IMR-90 (cell line): ENCODE measurements around the gene FRK. TPM values are rescaled to one million over a fixed set of nuclear protein-coding genes. Genes with fewer than 3 reads are reported as not detected.

Experiments used
- ATAC-seq: fragments of 200-7000 bp; cut with Tn5 transposase; 2 replicates; pipeline ENCODE4 v1.9.1; 2020; ENCODE audit warnings: low read depth, mild to moderate bottlenecking, moderate library complexity
- BruUV-seq: library from RNA; stranded (reverse); fragments of 400-500 nt; replicated peaks from 2 replicates; lab custom pipeline; 2021; lab: Mats Ljungman, UMichigan
- CTCF ChIA-PET: fragments of 300-600 bp; formaldehyde crosslinking; extraction: SDS; loops from one replicate; lab custom pipeline; 2021; ENCODE audit warnings: antibody characterized with exemption; lab: Yijun Ruan, JAX
- POLR2A ChIA-PET: fragments of 300-600 bp; sonication (Branson Sonifier 250); formaldehyde crosslinking; loops from one replicate; lab custom pipeline; 2022; ENCODE audit warnings: antibody characterized with exemption; ENCODE audit not compliant: unreplicated experiment; lab: Charles Lee
- DNase-seq: peaks from one replicate; pipeline ENCODE4 v3.0.0; 2013
- H2AFZ ChIP-seq: replicated peaks from 2 replicates; pipeline ENCODE3; 2013; ENCODE audit warnings: low read length, mild to moderate bottlenecking; ENCODE audit not compliant: poor library complexity
- H2AK5ac ChIP-seq: 2 replicates; pipeline ENCODE4 v1.6.1; 2013; ENCODE audit warnings: low read depth, low read length, inconsistent platforms
- H2AK9ac ChIP-seq: replicated peaks from 2 replicates; pipeline ENCODE3; 2013; ENCODE audit warnings: mild to moderate bottlenecking, low read depth, low read length, moderate library complexity; ENCODE audit not compliant: poor library complexity
- H2BK120ac ChIP-seq: 2 replicates; pipeline ENCODE4 v1.6.1; 2013; ENCODE audit warnings: low read depth, low read length, inconsistent platforms
- H2BK15ac ChIP-seq: 3 replicates; pipeline ENCODE4 v1.6.1; 2013; ENCODE audit warnings: low read depth, low read length, inconsistent platforms
- H2BK20ac ChIP-seq: 2 replicates; pipeline ENCODE4 v1.6.1; 2013; ENCODE audit warnings: low read depth, mild to moderate bottlenecking, inconsistent platforms, low read length, moderate library complexity
- H2BK5ac ChIP-seq: 2 replicates; pipeline ENCODE4 v1.6.1; 2013; ENCODE audit warnings: mild to moderate bottlenecking, low read depth, low read length, inconsistent platforms; ENCODE audit not compliant: poor library complexity, severe bottlenecking
- H3K14ac ChIP-seq: replicated peaks from 2 replicates; pipeline ENCODE4 v1.6.1; 2013; ENCODE audit warnings: low read depth, low read length, inconsistent platforms
- H3K18ac ChIP-seq: 2 replicates; pipeline ENCODE4 v1.6.1; 2013; ENCODE audit warnings: low read depth, low read length, control low read depth
- H3K23ac ChIP-seq: 2 replicates; pipeline ENCODE4 v1.6.1; 2013; ENCODE audit warnings: low read depth, low read length, inconsistent platforms
- H3K27ac ChIP-seq: 2 replicates; pipeline ENCODE4 v1.5.1; 2013; ENCODE audit warnings: mild to moderate bottlenecking, control low read depth, low read length; ENCODE audit not compliant: insufficient read depth
- H3K27me3 ChIP-seq: 2 replicates; pipeline ENCODE4 v1.6.1; 2013; ENCODE audit warnings: low read length; ENCODE audit not compliant: control insufficient read depth, insufficient read depth
- H3K36me3 ChIP-seq: 2 replicates; pipeline ENCODE4 v1.6.1; 2013; ENCODE audit warnings: low read length, mixed read lengths; ENCODE audit not compliant: control insufficient read depth, insufficient read depth
- H3K4ac ChIP-seq: 2 replicates; pipeline ENCODE4 v1.6.1; 2013; ENCODE audit warnings: low read depth, low read length, inconsistent platforms
- H3K4me1 ChIP-seq: 2 replicates; pipeline ENCODE4 v1.6.1; 2013; ENCODE audit warnings: low read length, mixed read lengths; ENCODE audit not compliant: control insufficient read depth, insufficient read depth
- H3K4me2 ChIP-seq: 2 replicates; pipeline ENCODE4 v1.6.1; 2013; ENCODE audit warnings: low read depth, mild to moderate bottlenecking, control low read depth, low read length, moderate library complexity
- H3K4me3 ChIP-seq: 2 replicates; pipeline ENCODE4 v1.5.1; 2013; ENCODE audit warnings: low read depth, mild to moderate bottlenecking, control low read depth, low read length, moderate library complexity; ENCODE audit not compliant: insufficient read depth
- H3K56ac ChIP-seq: 2 replicates; pipeline ENCODE4 v1.6.1; 2013; ENCODE audit warnings: low read length, inconsistent platforms; ENCODE audit not compliant: insufficient read depth; ENCODE audit errors: extremely low read depth
- H3K79me1 ChIP-seq, 2 experiments: 2 replicates each; pipeline ENCODE4 v1.6.1; 2013; ENCODE audit warnings: low read length in 2 of 2, inconsistent platforms in 1 of 2, low read depth in 1 of 2
- H3K9ac ChIP-seq: 2 replicates; pipeline ENCODE4 v1.6.1; 2013; ENCODE audit warnings: low read depth, low read length, control low read depth
- H3K9me1 ChIP-seq: 2 replicates; pipeline ENCODE4 v1.6.1; 2013; ENCODE audit warnings: low read length, inconsistent platforms; ENCODE audit not compliant: insufficient read depth
- H3K9me3 ChIP-seq: 2 replicates; pipeline ENCODE4 v1.6.1; 2013; ENCODE audit warnings: low read length; ENCODE audit not compliant: control insufficient read depth, insufficient read depth
- H4K20me1 ChIP-seq: 2 replicates; pipeline ENCODE4 v1.6.1; 2013; ENCODE audit warnings: low read length, inconsistent platforms; ENCODE audit not compliant: insufficient read depth
- H4K5ac ChIP-seq: 2 replicates; pipeline ENCODE4 v1.6.1; 2013; ENCODE audit warnings: mild to moderate bottlenecking, low read depth, low read length, control low read depth
- H4K8ac ChIP-seq, 2 experiments: 2 replicates each; pipeline ENCODE4 v1.6.1; 2013; ENCODE audit warnings: low read depth in 2 of 2, low read length in 2 of 2, control low read depth in 1 of 2, inconsistent platforms in 1 of 2
- H4K91ac ChIP-seq: 2 replicates; pipeline ENCODE4 v1.6.1; 2013; ENCODE audit warnings: low read depth, low read length, inconsistent platforms; ENCODE audit not compliant: insufficient read depth
- BHLHE40 ChIP-seq: fragments of 150-350 bp; IDR thresholded peaks from 2 replicates; pipeline ENCODE4 v1.6.1; 2016; ENCODE audit warnings: mild to moderate bottlenecking, low read depth, low read length
- CHD1 ChIP-seq: IDR thresholded peaks from 2 replicates; pipeline ENCODE4 v1.6.1; 2012; ENCODE audit warnings: low read depth, low read length, improper control_type of control experiment
- FOS ChIP-seq: fragments of 150-350 bp; IDR thresholded peaks from 2 replicates; pipeline ENCODE4 v1.6.1; 2016; ENCODE audit warnings: low read depth, low read length
- MAZ ChIP-seq: IDR thresholded peaks from 2 replicates; pipeline ENCODE4 v1.6.1; 2012; ENCODE audit warnings: low read depth, mild to moderate bottlenecking, low read length, improper control_type of control experiment, moderate library complexity, borderline replicate concordance
- MXI1 ChIP-seq: IDR thresholded peaks from 2 replicates; pipeline ENCODE4 v1.6.1; 2012; ENCODE audit warnings: low read depth, mild to moderate bottlenecking, low read length, moderate library complexity, borderline replicate concordance
- POLR2A ChIP-seq: IDR thresholded peaks from 2 replicates; pipeline ENCODE4 v1.6.1; 2012; ENCODE audit warnings: mild to moderate bottlenecking, low read depth, low read length
- RAD21 ChIP-seq: IDR thresholded peaks from 2 replicates; pipeline ENCODE4 v1.6.1; 2012; ENCODE audit warnings: low read length, improper control_type of control experiment
- RCOR1 ChIP-seq: IDR thresholded peaks from 2 replicates; pipeline ENCODE4 v1.6.1; 2012; ENCODE audit warnings: mild to moderate bottlenecking, low read length, improper control_type of control experiment; ENCODE audit not compliant: insufficient replicate concordance
- RFX5 ChIP-seq: IDR thresholded peaks from 2 replicates; pipeline ENCODE4 v1.8.0; 2012; ENCODE audit warnings: low read depth, mild to moderate bottlenecking, low read length, moderate library complexity
- USF2 ChIP-seq: fragments of 150-350 bp; IDR thresholded peaks from 2 replicates; pipeline ENCODE4 v1.6.1; 2017; ENCODE audit warnings: mild to moderate bottlenecking, antibody characterized with exemption, low read length, low read depth
- WGBS, 2 experiments: methylation state at CpG; one replicate each; pipeline versions ENCODE4 v1.1.5 to v1.1.7; 2013; ENCODE audit warnings: missing lambda C conversion rate in 2 of 2; ENCODE audit not compliant: insufficient read length in 1 of 2; ENCODE audit errors: extremely low coverage in 2 of 2; 5-methylcytosine and 5-hydroxymethylcytosine counted together
- dilution Hi-C: fragments of 300-500 bp; cut with HindIII; formaldehyde crosslinking; loops from one replicate; pipeline ENCODE4 v1.14.3; 2018; ENCODE audit warnings: low sequenced_read_pairs; ENCODE audit not compliant: unreplicated experiment
- in situ Hi-C: fragments of 300-500 bp; cut with MboI; formaldehyde crosslinking; loops from 3 replicates; pipeline ENCODE4 v1.14.3; 2019; ENCODE audit warnings: low sequenced_read_pairs, inconsistent platforms, mixed read lengths
- intact Hi-C: fragments of 100-400 bp; cut with micrococcal nuclease; formaldehyde crosslinking; loops from 2 replicates; pipeline ENCODE4 v1.10.0; 2022
- polyA plus RNA-seq, 3 experiments: library from polyadenylated mRNA; depleted of rRNA; stranded (reverse); fragments of >200 nt; gene quantifications; 2 replicates each; pipeline ENCODE4 v1.2.3, GENCODE V29; 2012; ENCODE audit warnings: low replicate concordance in 1 of 3
- total RNA-seq: library from RNA; depleted of rRNA; stranded (reverse); fragments of >200 nt; gene quantifications from 2 replicates; pipeline ENCODE4 v1.2.3, GENCODE V29; 2012
- TF ChIP-seq, protein P1 (sequence below): fragments of 150-350 bp; IDR thresholded peaks from 2 replicates; pipeline ENCODE4 v1.6.1; 2016; ENCODE audit warnings: low read depth, mild to moderate bottlenecking, low read length, moderate library complexity, borderline replicate concordance
- TF ChIP-seq, protein P2 (sequence below): conservative IDR thresholded peaks from 2 replicates; pipeline ENCODE4 v1.5.1; 2012; ENCODE audit warnings: mild to moderate bottlenecking, low read depth, low read length, improper control_type of control experiment

The FRK gene
- total and polyA plus RNA-seq, 2 of the 4 experiments (the other 2 are of a cell fraction): under 0.01 to 0.02 TPM

DNA sequence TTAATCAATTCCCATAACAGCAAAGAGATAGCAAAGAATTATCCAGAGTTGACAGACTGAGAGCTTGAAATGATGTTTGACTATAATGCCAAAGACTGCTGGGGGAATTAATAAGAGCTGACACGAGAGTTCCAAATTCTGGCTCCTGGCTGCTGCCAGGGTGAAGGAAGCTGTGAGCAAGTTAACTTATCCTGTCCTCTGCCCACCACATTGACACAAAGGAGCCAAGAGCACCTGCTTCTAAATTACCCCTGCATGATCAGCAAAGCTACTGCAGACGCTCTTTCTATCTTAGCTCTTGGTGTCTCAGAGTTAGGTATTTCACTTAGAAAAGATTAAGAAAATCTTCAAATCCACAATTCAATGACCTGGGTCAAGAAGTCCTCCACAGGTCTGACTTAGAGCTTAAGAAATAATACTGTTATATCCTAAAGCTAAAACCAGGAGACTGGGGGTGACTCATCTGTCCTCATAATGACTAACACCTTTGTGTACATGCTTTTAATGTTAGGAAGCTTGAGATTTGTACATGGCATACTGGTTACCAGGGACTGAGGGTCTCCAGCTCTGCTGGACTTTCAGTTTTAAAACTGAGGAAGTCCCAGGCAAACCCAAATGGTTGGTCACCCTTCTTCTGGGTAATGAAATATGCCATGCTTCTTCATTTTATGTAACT is 13.2 kb upstream of the FRK start:
- CTCF ChIA-PET: interaction anchor here (0.8 kb wide), 1 partner anchor 65 kb away, joined by 3 read pairs; no protein-coding TSS in a partner anchor

More for the DNA sequence above, 13.2 kb upstream of the FRK start:
- dilution Hi-C loops: no loop called here
- H3K9me3 ChIP-seq: no peaks in the 10 kb centered on the region
- H3K14ac ChIP-seq: 0 out of 2 replicates have a peak overlapping the region, but pooled peaks have one; percentile 50
- no CpG with 5 or more reads among the region's 2 CpGs for WGBS, 2 experiments
- peak overlapping the region; percentile 92 for H2BK5ac ChIP-seq
- no peaks in the 10 kb centered on the region; a peak in 1 of 4 replicates for H3K79me1 ChIP-seq
- H4K8ac ChIP-seq: peak overlapping the region in 1 of 2 experiments; percentile 66; a peak in 2 of 4 replicates
- peak overlapping the region; percentile 40 for H2AFZ ChIP-seq
- no peak overlapping the region for H3K4me3 ChIP-seq
- ATAC-seq (peak; percentile 86), DNase-seq (peak; percentile 87)
- peak overlapping the region; percentile 53; the same call in 2 of the 3 replicates for H2BK15ac ChIP-seq
- no TSS peak for BruUV-seq
- no peak overlapping the region for H3K27ac ChIP-seq
- H3K18ac ChIP-seq: no peak overlapping the region; the same call in 1 of the 2 replicates
- no peak overlapping the region for H3K56ac ChIP-seq
- no peaks in the 10 kb centered on the region for H4K20me1 ChIP-seq
- H3K23ac ChIP-seq: no peak overlapping the region
- no peak overlapping the region for H4K5ac ChIP-seq
- peaks cover 11% of the 10 kb centered on the region for H3K9me1 ChIP-seq
- TF ChIP-seq FOS (peak; percentile 97), MAZ (no peak), CHD1 (no peak), RFX5 (no peak), BHLHE40 (peak; percentile 49; the same call in 1 of the 2 replicates), POLR2A (no peak), USF2 (no peak), MXI1 (no peak), RCOR1 (no peak), RAD21 (no peak)
- TF ChIP-seq, protein P1, sequence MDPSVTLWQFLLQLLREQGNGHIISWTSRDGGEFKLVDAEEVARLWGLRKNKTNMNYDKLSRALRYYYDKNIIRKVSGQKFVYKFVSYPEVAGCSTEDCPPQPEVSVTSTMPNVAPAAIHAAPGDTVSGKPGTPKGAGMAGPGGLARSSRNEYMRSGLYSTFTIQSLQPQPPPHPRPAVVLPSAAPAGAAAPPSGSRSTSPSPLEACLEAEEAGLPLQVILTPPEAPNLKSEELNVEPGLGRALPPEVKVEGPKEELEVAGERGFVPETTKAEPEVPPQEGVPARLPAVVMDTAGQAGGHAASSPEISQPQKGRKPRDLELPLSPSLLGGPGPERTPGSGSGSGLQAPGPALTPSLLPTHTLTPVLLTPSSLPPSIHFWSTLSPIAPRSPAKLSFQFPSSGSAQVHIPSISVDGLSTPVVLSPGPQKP: no peak
- TF ChIP-seq, protein P2, sequence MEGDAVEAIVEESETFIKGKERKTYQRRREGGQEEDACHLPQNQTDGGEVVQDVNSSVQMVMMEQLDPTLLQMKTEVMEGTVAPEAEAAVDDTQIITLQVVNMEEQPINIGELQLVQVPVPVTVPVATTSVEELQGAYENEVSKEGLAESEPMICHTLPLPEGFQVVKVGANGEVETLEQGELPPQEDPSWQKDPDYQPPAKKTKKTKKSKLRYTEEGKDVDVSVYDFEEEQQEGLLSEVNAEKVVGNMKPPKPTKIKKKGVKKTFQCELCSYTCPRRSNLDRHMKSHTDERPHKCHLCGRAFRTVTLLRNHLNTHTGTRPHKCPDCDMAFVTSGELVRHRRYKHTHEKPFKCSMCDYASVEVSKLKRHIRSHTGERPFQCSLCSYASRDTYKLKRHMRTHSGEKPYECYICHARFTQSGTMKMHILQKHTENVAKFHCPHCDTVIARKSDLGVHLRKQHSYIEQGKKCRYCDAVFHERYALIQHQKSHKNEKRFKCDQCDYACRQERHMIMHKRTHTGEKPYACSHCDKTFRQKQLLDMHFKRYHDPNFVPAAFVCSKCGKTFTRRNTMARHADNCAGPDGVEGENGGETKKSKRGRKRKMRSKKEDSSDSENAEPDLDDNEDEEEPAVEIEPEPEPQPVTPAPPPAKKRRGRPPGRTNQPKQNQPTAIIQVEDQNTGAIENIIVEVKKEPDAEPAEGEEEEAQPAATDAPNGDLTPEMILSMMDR: no peak
- H2BK120ac ChIP-seq: peak overlapping the region; percentile 69
- H3K9ac ChIP-seq: no peak overlapping the region
- in situ Hi-C loops: no loop called here
- peak overlapping the region; percentile 73; the same call in 1 of the 2 replicates for H3K4me2 ChIP-seq
- H3K4ac ChIP-seq: peak overlapping the region; percentile 68
- intact Hi-C loops: no loop called here
- no peaks in the 10 kb centered on the region for H3K27me3 ChIP-seq
- POLR2A ChIA-PET: no interaction called here
- H3K4me1 ChIP-seq: peaks cover 11% of the 10 kb centered on the region
- peak overlapping the region; percentile 87 for H2AK9ac ChIP-seq
- peak overlapping the region; percentile 85 for H2BK20ac ChIP-seq
- H4K91ac ChIP-seq: peak overlapping the region; percentile 68
- no peaks in the 10 kb centered on the region for H3K36me3 ChIP-seq
- peak overlapping the region; percentile 20; the same call in 1 of the 2 replicates for H2AK5ac ChIP-seq
